MM.1S (cell line): ENCODE measurements around the gene RET.

Source experiments
- DNase-seq: peaks from one replicate; pipeline ENCODE4 v3.0.0-alpha.2; 2015
- H2AFZ ChIP-seq: fragments of 300-600 bp; sonication (generic); 2 replicates; pipeline ENCODE4 v1.6.0; 2016; ENCODE audit warnings: antibody characterized with exemption, low read length
- H3F3A ChIP-seq: fragments of 300-600 bp; sonication (generic); 2 replicates; pipeline ENCODE4 v1.6.1; 2016; ENCODE audit warnings: mild to moderate bottlenecking, antibody characterized with exemption, low read length, moderate library complexity, mixed read lengths; ENCODE audit not compliant: insufficient read depth
- H3K27ac ChIP-seq: fragments of 300-600 bp; sonication (generic); 2 replicates; pipeline ENCODE4 v1.5.1; 2016; ENCODE audit warnings: mild to moderate bottlenecking, low read length
- H3K27me3 ChIP-seq: fragments of 300-600 bp; sonication (generic); replicated peaks from 2 replicates; pipeline ENCODE4 v1.6.0; 2016; ENCODE audit warnings: low read length; ENCODE audit not compliant: insufficient read depth
- H3K36me3 ChIP-seq: fragments of 300-600 bp; sonication (generic); replicated peaks from 2 replicates; pipeline ENCODE4 v1.6.1; 2016; ENCODE audit warnings: mild to moderate bottlenecking, low read length, mixed read lengths; ENCODE audit not compliant: insufficient read depth
- H3K4me1 ChIP-seq: fragments of 300-600 bp; sonication (generic); 2 replicates; pipeline ENCODE4 v1.6.1; 2016; ENCODE audit warnings: low read length, mixed read lengths
- H3K4me2 ChIP-seq: fragments of 300-600 bp; sonication (generic); 2 replicates; pipeline ENCODE4 v1.6.0; 2016; ENCODE audit warnings: low read depth, low read length
- H3K4me3 ChIP-seq: fragments of 300-600 bp; sonication (generic); 2 replicates; pipeline ENCODE4 v1.5.1; 2016; ENCODE audit warnings: low read length, mixed read lengths
- H3K79me2 ChIP-seq: fragments of 300-600 bp; sonication (generic); 2 replicates; pipeline ENCODE4 v1.6.1; 2016; ENCODE audit warnings: mixed run types, low read length, mixed read lengths
- H3K9ac ChIP-seq: fragments of 300-600 bp; sonication (generic); 2 replicates; pipeline ENCODE4 v1.6.1; 2016; ENCODE audit warnings: low read length, mixed read lengths
- H3K9me2 ChIP-seq: fragments of 300-600 bp; sonication (generic); replicated peaks from 2 replicates; pipeline ENCODE4 v1.6.1; 2016; ENCODE audit warnings: mild to moderate bottlenecking, low read length, mixed read lengths; ENCODE audit not compliant: insufficient read depth
- H3K9me3 ChIP-seq: fragments of 300-600 bp; sonication (generic); replicated peaks from 2 replicates; pipeline ENCODE4 v1.6.1; 2016; ENCODE audit warnings: mild to moderate bottlenecking, low read length, mixed read lengths; ENCODE audit not compliant: insufficient read depth
- H4K20me1 ChIP-seq: fragments of 300-600 bp; sonication (generic); 2 replicates; pipeline ENCODE4 v1.6.1; 2016; ENCODE audit warnings: mild to moderate bottlenecking, low read length, moderate library complexity, mixed read lengths; ENCODE audit not compliant: insufficient read depth
- EZH2 ChIP-seq: fragments of 300-600 bp; sonication (generic); optimal IDR thresholded peaks from 2 replicates; pipeline ENCODE3; 2017; ENCODE audit warnings: low read depth, mild to moderate bottlenecking, antibody characterized with exemption, low read length, mixed read lengths
- EZH2phosphoT487 ChIP-seq: fragments of 300-600 bp; sonication (generic); IDR thresholded peaks from 2 replicates; pipeline ENCODE4 v1.6.1; 2018; ENCODE audit warnings: antibody characterized with exemption, low read length
- TF ChIP-seq, protein P1 (sequence below): fragments of 300-600 bp; sonication (generic); IDR thresholded peaks from 2 replicates; pipeline ENCODE4 v1.5.1; 2016; ENCODE audit warnings: antibody characterized with exemption, low read length, mixed read lengths

The RET gene

DNA sequence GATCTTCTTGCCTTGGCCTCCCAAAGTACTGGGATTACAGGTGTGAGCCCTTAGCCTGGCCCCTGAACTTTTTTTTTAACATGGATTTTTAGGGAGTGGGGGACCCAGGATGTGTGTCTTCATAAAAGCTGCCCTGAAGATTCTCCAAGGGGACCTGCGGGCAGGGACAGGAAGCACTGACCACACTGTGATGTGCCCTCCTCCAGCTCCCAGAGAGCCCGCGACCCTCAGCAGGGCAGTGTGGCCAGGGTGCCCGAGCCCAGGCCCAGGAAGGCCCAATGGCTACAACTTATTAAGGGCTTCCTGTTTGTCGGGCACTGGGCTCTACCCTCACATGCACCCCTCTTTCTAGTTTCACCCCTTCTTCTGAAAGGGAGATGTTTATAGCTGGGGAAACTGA, 2.5 kb upstream of the RET start:
- Histone ChIP-seq H3K36me3 (no peaks in the 10 kb centered on the region), H3F3A (no peaks in the 10 kb centered on the region), H3K4me2 (no peak overlapping the region), H4K20me1 (no peaks in the 10 kb centered on the region), H3K27ac (no peak overlapping the region), H3K9me2 (no peaks in the 10 kb centered on the region), H3K4me3 (no peak overlapping the region), H3K9ac (no peak overlapping the region), H3K79me2 (no peaks in the 10 kb centered on the region), H3K9me3 (no peaks in the 10 kb centered on the region), H3K4me1 (no peaks in the 10 kb centered on the region), H3K27me3 (peaks cover 8% of the 10 kb centered on the region; the same call in 1 of the 2 replicates), H2AFZ (no peak overlapping the region)
- no peak for DNase-seq
- TF ChIP-seq EZH2, result no peak
- TF ChIP-seq, protein P1, sequence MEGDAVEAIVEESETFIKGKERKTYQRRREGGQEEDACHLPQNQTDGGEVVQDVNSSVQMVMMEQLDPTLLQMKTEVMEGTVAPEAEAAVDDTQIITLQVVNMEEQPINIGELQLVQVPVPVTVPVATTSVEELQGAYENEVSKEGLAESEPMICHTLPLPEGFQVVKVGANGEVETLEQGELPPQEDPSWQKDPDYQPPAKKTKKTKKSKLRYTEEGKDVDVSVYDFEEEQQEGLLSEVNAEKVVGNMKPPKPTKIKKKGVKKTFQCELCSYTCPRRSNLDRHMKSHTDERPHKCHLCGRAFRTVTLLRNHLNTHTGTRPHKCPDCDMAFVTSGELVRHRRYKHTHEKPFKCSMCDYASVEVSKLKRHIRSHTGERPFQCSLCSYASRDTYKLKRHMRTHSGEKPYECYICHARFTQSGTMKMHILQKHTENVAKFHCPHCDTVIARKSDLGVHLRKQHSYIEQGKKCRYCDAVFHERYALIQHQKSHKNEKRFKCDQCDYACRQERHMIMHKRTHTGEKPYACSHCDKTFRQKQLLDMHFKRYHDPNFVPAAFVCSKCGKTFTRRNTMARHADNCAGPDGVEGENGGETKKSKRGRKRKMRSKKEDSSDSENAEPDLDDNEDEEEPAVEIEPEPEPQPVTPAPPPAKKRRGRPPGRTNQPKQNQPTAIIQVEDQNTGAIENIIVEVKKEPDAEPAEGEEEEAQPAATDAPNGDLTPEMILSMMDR, result no peak

DNA sequence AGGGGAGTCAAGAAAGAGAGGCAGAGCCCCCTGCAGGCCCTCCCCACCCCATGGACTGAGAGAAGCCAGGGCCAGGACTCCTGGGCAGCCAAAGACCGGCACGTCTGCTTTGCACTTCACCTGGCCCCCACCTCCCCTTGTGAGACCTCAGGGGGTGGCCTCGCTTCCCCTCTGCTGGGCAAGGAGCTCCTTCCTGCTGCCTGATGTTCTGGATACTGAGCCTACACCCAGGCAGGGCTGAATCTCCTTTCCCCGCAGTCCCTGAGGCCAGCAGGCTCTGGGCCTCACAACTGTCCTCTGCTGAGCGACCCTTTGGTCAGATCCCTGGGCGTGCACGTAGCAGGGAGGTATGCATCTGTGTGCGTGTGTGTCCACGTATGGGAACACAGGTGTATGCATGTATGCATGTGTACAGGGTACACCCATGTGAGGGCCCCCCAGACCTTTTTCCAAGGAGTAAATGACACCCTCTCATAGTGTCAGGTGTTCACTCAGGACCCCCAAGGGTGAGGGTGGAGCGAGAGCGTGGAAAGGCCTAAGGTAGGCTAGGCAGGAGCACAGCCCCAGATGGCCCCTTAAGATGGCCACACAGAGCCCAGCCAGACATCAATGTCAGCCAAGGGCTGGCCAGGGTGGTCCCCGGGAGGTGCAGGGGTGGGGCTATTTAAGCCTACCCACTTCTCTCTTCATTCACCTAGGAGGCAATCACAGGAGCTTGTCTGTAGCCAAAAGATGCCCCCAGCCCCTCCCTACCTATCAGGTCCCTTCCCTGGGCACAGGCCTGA, 1.9 kb upstream of the RET start:
- Histone ChIP-seq H3K79me2 (no peaks in the 10 kb centered on the region), H3K27me3 (0 out of 2 replicates have a peak, but pooled peaks cover 8% of the 10 kb centered on the region), H3F3A (no peaks in the 10 kb centered on the region), H3K4me2 (no peak overlapping the region), H3K9me2 (no peaks in the 10 kb centered on the region), H3K4me1 (no peaks in the 10 kb centered on the region), H3K36me3 (no peaks in the 10 kb centered on the region), H3K4me3 (no peak overlapping the region), H3K9me3 (no peaks in the 10 kb centered on the region), H2AFZ (no peak overlapping the region), H4K20me1 (no peaks in the 10 kb centered on the region), H3K9ac (no peak overlapping the region), H3K27ac (no peak overlapping the region)
- no peak for DNase-seq
- TF ChIP-seq EZH2, result no peak

DNA sequence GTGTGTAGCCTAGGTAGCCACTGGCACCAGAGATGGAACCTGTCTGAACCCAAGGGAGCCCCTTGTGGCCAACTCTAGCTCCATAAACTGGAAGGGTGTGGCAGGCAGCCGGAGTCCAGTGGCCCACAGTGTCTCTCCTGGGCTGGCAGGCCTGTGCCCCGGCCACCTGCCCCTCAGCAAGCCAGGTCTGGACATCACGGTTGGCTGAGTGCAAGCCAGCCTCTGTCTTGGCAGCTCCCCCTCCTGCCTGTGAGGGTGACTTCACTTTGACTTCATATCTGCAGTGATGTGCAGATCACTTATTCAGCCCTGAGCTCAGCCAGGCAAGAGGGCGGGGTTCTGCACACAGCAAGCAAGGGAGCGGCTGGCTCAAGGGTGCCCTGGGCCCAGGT, 1.3 kb upstream of the RET start:
- Histone ChIP-seq H3K36me3 (no peaks in the 10 kb centered on the region), H3K4me1 (no peaks in the 10 kb centered on the region), H3K27ac (no peak overlapping the region), H3K9ac (no peak overlapping the region), H3K79me2 (no peaks in the 10 kb centered on the region), H2AFZ (no peak overlapping the region), H4K20me1 (no peaks in the 10 kb centered on the region), H3K4me3 (no peak overlapping the region), H3K9me3 (no peaks in the 10 kb centered on the region), H3K4me2 (no peak overlapping the region), H3F3A (no peaks in the 10 kb centered on the region), H3K9me2 (no peaks in the 10 kb centered on the region), H3K27me3 (0 out of 2 replicates have a peak, but pooled peaks cover 8% of the 10 kb centered on the region)
- TF ChIP-seq EZH2phosphoT487, result no peak
- no peak for TF ChIP-seq EZH2
- TF ChIP-seq, protein P1, result no peak
- no peak for DNase-seq

DNA sequence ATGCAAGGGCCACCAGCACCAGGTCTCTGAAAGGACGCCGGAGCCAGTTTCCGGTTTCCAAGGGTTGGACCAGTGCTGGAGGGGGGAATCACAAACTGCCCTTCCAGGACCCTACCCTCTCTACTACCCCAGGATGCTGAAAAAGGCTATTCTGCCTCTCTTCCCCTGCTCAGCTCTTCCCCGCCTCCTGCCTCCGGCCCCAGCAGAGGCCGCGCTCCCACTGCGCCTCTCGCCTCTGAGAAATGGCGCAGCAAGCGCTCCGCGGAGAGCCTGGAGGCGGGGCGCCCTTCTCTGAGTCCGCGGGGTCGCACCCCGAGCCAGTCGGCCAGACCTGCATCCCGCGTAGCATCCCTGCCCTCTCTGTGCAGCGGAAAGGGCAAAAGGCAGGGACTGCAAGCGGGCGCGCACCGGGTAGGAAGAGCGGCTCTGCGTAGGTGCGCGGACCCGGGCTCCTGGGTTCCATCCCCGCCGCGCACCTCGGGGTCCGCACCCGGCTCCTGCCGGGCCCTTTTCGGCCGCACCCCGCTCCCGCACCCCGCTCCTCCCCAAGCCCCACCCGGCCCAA, 476 bp upstream of the RET start:
- Histone ChIP-seq H3K27me3 (0 out of 2 replicates have a peak, but pooled peaks cover 8% of the 10 kb centered on the region), H3K4me1 (no peaks in the 10 kb centered on the region), H4K20me1 (no peaks in the 10 kb centered on the region), H3K9ac (no peak overlapping the region), H3K27ac (no peak overlapping the region), H2AFZ (no peak overlapping the region), H3F3A (no peaks in the 10 kb centered on the region), H3K9me3 (no peaks in the 10 kb centered on the region), H3K4me2 (no peak overlapping the region), H3K9me2 (no peaks in the 10 kb centered on the region), H3K4me3 (no peak overlapping the region), H3K79me2 (no peaks in the 10 kb centered on the region), H3K36me3 (no peaks in the 10 kb centered on the region)
- TF ChIP-seq, protein P1, result no peak
- TF ChIP-seq EZH2 (no peak), EZH2phosphoT487 (no peak)
- no peak for DNase-seq
